A375 (cell line): ENCODE results near the gene SDHAF2. TPM values are rescaled to one million over a fixed set of nuclear protein-coding genes. Genes with fewer than 3 reads are reported as not detected.

Source experiments
- small RNA-seq: library from RNA; depleted of rRNA; stranded (forward); fragments of <200 nt; gene quantifications from one replicate; pipeline ENCODE3, GENCODE V24; 2014
- total RNA-seq: library from RNA; depleted of rRNA; stranded (reverse); fragments of >200 nt; shearing (Covaris generic); gene quantifications from 2 replicates; pipeline ENCODE4 v1.2.3, GENCODE V29; 2014; rRNA removed

SDHAF2 gene
- 45.7 and 53.0 TPM in 2 replicates for total RNA-seq

DNA sequence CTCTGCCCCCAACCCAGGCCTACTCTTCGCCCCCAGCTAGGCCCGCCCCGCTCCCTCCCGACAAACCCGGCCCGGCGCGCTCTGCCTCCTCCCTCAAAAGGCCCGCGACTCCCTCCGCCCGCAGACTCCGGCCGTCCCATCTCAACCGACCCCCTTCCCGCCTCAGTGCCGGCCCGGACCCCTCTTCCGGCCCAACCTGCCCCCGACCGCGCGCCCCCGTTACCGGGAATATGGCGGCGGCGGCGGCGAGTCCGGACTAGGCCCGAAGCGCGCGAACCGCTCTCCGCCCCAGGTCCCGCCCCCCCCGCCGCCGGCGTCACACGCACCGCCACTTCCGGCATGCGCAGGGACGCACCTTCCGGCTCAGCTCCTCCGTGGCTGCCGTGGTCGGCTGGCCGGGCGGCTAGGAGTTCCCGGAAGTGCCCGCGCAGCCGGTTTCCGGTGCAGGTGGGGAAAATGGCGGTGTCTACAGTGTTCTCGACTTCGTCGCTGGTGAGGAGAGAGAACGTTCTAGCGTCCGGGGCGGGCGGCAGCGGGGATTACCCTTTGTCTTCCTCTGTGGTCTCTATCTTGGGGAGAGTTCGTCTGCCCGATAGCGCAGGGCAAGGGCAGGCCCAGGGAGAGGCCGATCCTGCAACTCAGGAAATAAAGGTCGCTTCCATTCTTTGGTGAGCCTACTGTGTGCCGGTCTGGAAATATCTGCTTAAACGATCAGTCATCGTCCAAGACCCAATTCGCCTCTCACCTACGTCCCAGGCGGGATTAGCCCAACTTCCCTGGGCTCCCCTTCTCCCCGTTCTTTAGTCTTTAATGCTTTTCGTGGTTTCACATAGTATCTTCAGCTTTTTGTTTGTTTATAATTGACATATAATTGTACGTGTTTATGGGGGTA is at the start of gene SDHAF2, which contains the start of gene CPSF7:
TSS of gene SDHAF2 (plus strand) at position 434 of the 892 bp plus-strand sequence. CDS start at position 457, 23 bp downstream.
TSS of gene CPSF7 (minus strand) at position 285 of the 892 bp plus-strand sequence. CDS start 740 bp downstream, outside the sequence.

Small RNA genes lying within 50 kb of the gene (small RNA-seq; reads per million reads assigned to genes)
- not detected for gene RN7SL23P

Other genes starting within 250 kb of the SDHAF2 start
- not detected in 2 replicates for gene PGA3, start 226.6 kb upstream of the SDHAF2 start, total RNA-seq
- not detected in 2 replicates for gene PGA4, start 207.8 kb upstream of the SDHAF2 start, total RNA-seq
- gene PGA5, start 188.9 kb upstream of the SDHAF2 start, total RNA-seq = not detected in 2 replicates
- gene VWCE, start 134.8 kb upstream of the SDHAF2 start, total RNA-seq = 0.94 and 1.9 TPM in 2 replicates
- 273 and 282 TPM in 2 replicates for gene DDB1, start 97.0 kb upstream of the SDHAF2 start, total RNA-seq
- gene TKFC, start 96.9 kb upstream of the SDHAF2 start, total RNA-seq = 81.3 and 98.6 TPM in 2 replicates
- gene CYB561A3, start 68.2 kb upstream of the SDHAF2 start, total RNA-seq = 25.6 and 30.3 TPM in 2 replicates
- 32.2 and 32.9 TPM in 2 replicates for gene TMEM138, start 67.8 kb upstream of the SDHAF2 start, total RNA-seq
- gene TMEM216, start 37.5 kb upstream of the SDHAF2 start, total RNA-seq = 9.3 and 10.7 TPM in 2 replicates
- gene CPSF7, start 149 bp upstream of the SDHAF2 start, total RNA-seq = 41.5 and 55.5 TPM in 2 replicates
- gene LRRC10B, start 78.6 kb downstream of the SDHAF2 start, total RNA-seq = not detected in 2 replicates
- gene SYT7, start 151.0 kb downstream of the SDHAF2 start, total RNA-seq = 0.45 and 1.2 TPM in 2 replicates